Smooth muscle cell (in vitro differentiated cells): ENCODE data around the gene GFRA1. TPM values are rescaled to one million over a fixed set of nuclear protein-coding genes. Genes with fewer than 3 reads are reported as not detected.

Source experiments
- DNase-seq: peaks from one replicate; lab custom pipeline; 2025; ENCODE audit not compliant: unreplicated experiment; lab: John Stamatoyannopoulos, UW
- H2AFZ ChIP-seq: fragments of 200-600 bp; sonication (generic); 2 replicates; pipeline ENCODE4 v1.6.0; 2016; ENCODE audit warnings: antibody characterized with exemption, low read depth, mild to moderate bottlenecking
- H3F3A ChIP-seq: fragments of 200-600 bp; sonication (generic); 2 replicates; pipeline ENCODE4 v1.6.0; 2017; ENCODE audit warnings: antibody characterized with exemption, low read depth
- H3K27ac ChIP-seq: fragments of 200-600 bp; sonication (generic); 2 replicates; pipeline ENCODE4 v1.5.1; 2016; ENCODE audit warnings: low read depth, mild to moderate bottlenecking
- H3K27me3 ChIP-seq: fragments of 200-600 bp; sonication (generic); 2 replicates; pipeline ENCODE4 v1.6.1; 2016; ENCODE audit warnings: low read depth, mild to moderate bottlenecking
- H3K36me3 ChIP-seq: fragments of 200-600 bp; sonication (generic); 2 replicates; pipeline ENCODE4 v1.5.1; 2016; ENCODE audit warnings: low read depth
- H3K4me1 ChIP-seq: fragments of 200-600 bp; sonication (generic); 2 replicates; pipeline ENCODE4 v1.5.1; 2016; ENCODE audit warnings: low read depth
- H3K4me2 ChIP-seq: fragments of 200-600 bp; sonication (generic); 2 replicates; pipeline ENCODE4 v1.6.0; 2016; ENCODE audit warnings: mild to moderate bottlenecking
- H3K4me3 ChIP-seq: fragments of 200-600 bp; sonication (generic); 2 replicates; pipeline ENCODE4 v1.5.1; 2016; ENCODE audit warnings: mild to moderate bottlenecking
- H3K79me2 ChIP-seq: fragments of 200-600 bp; sonication (generic); 2 replicates; pipeline ENCODE4 v1.6.0; 2016; ENCODE audit warnings: low read depth, mild to moderate bottlenecking
- H3K9ac ChIP-seq: fragments of 200-600 bp; sonication (generic); 2 replicates; pipeline ENCODE4 v1.6.0; 2016; ENCODE audit warnings: low read depth
- H3K9me3 ChIP-seq: fragments of 200-600 bp; sonication (generic); replicated peaks from 2 replicates; pipeline ENCODE4 v1.5.1; 2016; ENCODE audit warnings: low read depth
- H4K20me1 ChIP-seq: fragments of 200-600 bp; sonication (generic); 2 replicates; pipeline ENCODE4 v1.6.0; 2016; ENCODE audit warnings: low read depth
- CTCF ChIP-seq: fragments of 200-600 bp; sonication (generic); IDR thresholded peaks from 2 replicates; pipeline ENCODE4 v1.5.1; 2017; ENCODE audit warnings: borderline replicate concordance, mild to moderate bottlenecking, antibody characterized with exemption; ENCODE audit not compliant: insufficient read depth, poor library complexity, severe bottlenecking
- WGBS: methylation state at CpG from one replicate; pipeline ENCODE4 v1.1.7; 2016; ENCODE audit warnings: low lambda C conversion rate; 5-methylcytosine and 5-hydroxymethylcytosine counted together
- polyA plus RNA-seq: library from polyadenylated mRNA; unstranded; fragments of >200 nt; fragmentation: Nextera tagmentation; extraction: Ambion mirVana; gene quantifications from 2 replicates; pipeline ENCODE4 v1.2.1, GENCODE V29; 2016
- total RNA-seq: library from RNA; depleted of rRNA; stranded (reverse); fragments of >200 nt; gene quantifications from 2 replicates; pipeline ENCODE4 v1.2.3, GENCODE V29; 2014

The GFRA1 gene
- total and polyA plus RNA-seq, 2 experiments from 2014 or later = 1.3 to 1.9 TPM

- no peaks in the 10 kb centered on the region for H3K36me3 ChIP-seq
- DNase-seq = no peak
- no peaks in the 10 kb centered on the region for H3K79me2 ChIP-seq
- no peaks in the 10 kb centered on the region for H3K27me3 ChIP-seq
- WGBS = 31% methylated on average over 1 of the region's 1 CpG
- H3F3A ChIP-seq = no peaks in the 10 kb centered on the region
- TF ChIP-seq CTCF = no peak
- no peak overlapping the region for H3K4me3 ChIP-seq
- no peaks in the 10 kb centered on the region for H3K4me1 ChIP-seq
- H3K27ac ChIP-seq = no peak overlapping the region
- no peak overlapping the region for H3K4me2 ChIP-seq
- no peaks in the 10 kb centered on the region for H4K20me1 ChIP-seq
- no peak overlapping the region for H3K9ac ChIP-seq
- H2AFZ ChIP-seq = no peak overlapping the region
- no peaks in the 10 kb centered on the region for H3K9me3 ChIP-seq
Observed at GRCh38 chr10:116304923-116305322, 31.9 kb upstream of the GFRA1 start.

GRCh38 chr10:116300542-116300941 lies 27.5 kb upstream of the GFRA1 start:
- no peak overlapping the region for H3K27ac ChIP-seq
- H3K4me3 ChIP-seq = no peak overlapping the region
- H3K9ac ChIP-seq = no peak overlapping the region
- H3K79me2 ChIP-seq = no peaks in the 10 kb centered on the region
- no peaks in the 10 kb centered on the region for H3K27me3 ChIP-seq
- no peaks in the 10 kb centered on the region for H4K20me1 ChIP-seq
- no peaks in the 10 kb centered on the region for H3K9me3 ChIP-seq
- H2AFZ ChIP-seq = no peak overlapping the region
- H3F3A ChIP-seq = no peaks in the 10 kb centered on the region
- no peak overlapping the region for H3K4me2 ChIP-seq
- no peaks in the 10 kb centered on the region for H3K36me3 ChIP-seq
- DNase-seq = no peak
- no peaks in the 10 kb centered on the region for H3K4me1 ChIP-seq
- 44% methylated on average over 1 of the region's 1 CpG for WGBS
- TF ChIP-seq CTCF = no peak

- Histone ChIP-seq H2AFZ (no peak overlapping the region), H3K27ac (no peak overlapping the region), H3F3A (no peaks in the 10 kb centered on the region), H3K79me2 (no peaks in the 10 kb centered on the region), H3K9me3 (no peaks in the 10 kb centered on the region), H3K9ac (no peak overlapping the region), H3K4me1 (no peaks in the 10 kb centered on the region), H3K4me3 (no peak overlapping the region), H3K27me3 (no peaks in the 10 kb centered on the region), H3K36me3 (no peaks in the 10 kb centered on the region), H4K20me1 (no peaks in the 10 kb centered on the region), H3K4me2 (no peak overlapping the region)
- WGBS = 85% methylated on average over 3 of the region's 3 CpGs
- no peak for TF ChIP-seq CTCF
- no peak for DNase-seq
Observed at GRCh38 chr10:116298586-116298985, 25.6 kb upstream of the GFRA1 start.

- no peaks in the 10 kb centered on the region for H3F3A ChIP-seq
Observed at GRCh38 chr10:116296291-116296721, 23.3 kb upstream of the GFRA1 start.

More at GRCh38 chr10:116296291-116296721, 23.3 kb upstream of the GFRA1 start:
- H3K79me2 ChIP-seq = no peaks in the 10 kb centered on the region
- H3K9ac ChIP-seq = no peak overlapping the region
- no peak overlapping the region for H2AFZ ChIP-seq
- H3K27ac ChIP-seq = no peak overlapping the region
- DNase-seq = no peak
- H3K4me2 ChIP-seq = no peak overlapping the region
- no peaks in the 10 kb centered on the region for H3K27me3 ChIP-seq
- no peaks in the 10 kb centered on the region for H3K36me3 ChIP-seq
- H4K20me1 ChIP-seq = no peaks in the 10 kb centered on the region
- 31% methylated on average over 7 of the region's 7 CpGs for WGBS
- TF ChIP-seq CTCF = no peak
- no peaks in the 10 kb centered on the region for H3K9me3 ChIP-seq
- H3K4me1 ChIP-seq = no peaks in the 10 kb centered on the region
- H3K4me3 ChIP-seq = no peak overlapping the region
